Liver (tissue), 9 donors: ENCODE measurements around the gene FLYWCH2. TPM values are rescaled to one million over a fixed set of nuclear protein-coding genes. Genes with fewer than 3 reads are reported as not detected.

ENCODE experiments used
- DNase-seq: peaks from one replicate; pipeline ENCODE4 v3.0.0-alpha.2; 2017; ENCODE audit warnings: low spot score
- H3K27ac ChIP-seq, 2 donors: one replicate each; pipeline ENCODE4 v1.7.0; 2013; ENCODE audit warnings: inconsistent platforms in 2 of 2, low read length in 2 of 2, control low read depth in 1 of 2, low read depth in 1 of 2, mild to moderate bottlenecking in 1 of 2
- H3K27me3 ChIP-seq, 4 donors: one replicate each; pipeline versions ENCODE4 v1.6.1 to v1.7.0; 2013; ENCODE audit warnings: low read length in 3 of 4, inconsistent platforms in 1 of 4, mild to moderate bottlenecking in 1 of 4, moderate library complexity in 1 of 4; ENCODE audit not compliant: control insufficient read depth in 4 of 4, insufficient read depth in 4 of 4
- H3K36me3 ChIP-seq, 4 donors: one replicate each; pipeline versions ENCODE4 v1.6.1 to v1.7.0; 2013; ENCODE audit warnings: low read length in 3 of 4, mild to moderate bottlenecking in 3 of 4, low read depth in 1 of 4, moderate library complexity in 1 of 4; ENCODE audit not compliant: control insufficient read depth in 4 of 4, insufficient read depth in 3 of 4
- H3K4me1 ChIP-seq, 4 donors: one replicate each; pipeline versions ENCODE4 v1.6.1 to v1.7.0; 2013; ENCODE audit warnings: low read length in 3 of 4, mild to moderate bottlenecking in 3 of 4, moderate library complexity in 1 of 4; ENCODE audit not compliant: control insufficient read depth in 4 of 4, insufficient read depth in 4 of 4
- H3K4me3 ChIP-seq, 3 donors: one replicate each; pipeline versions ENCODE4 v1.6.1 to v1.7.0; 2013; ENCODE audit warnings: low read length in 3 of 3, control low read depth in 1 of 3, low read depth in 1 of 3, mild to moderate bottlenecking in 1 of 3
- H3K9ac ChIP-seq, 2 donors: one replicate each; pipeline ENCODE4 v1.7.0; 2013; ENCODE audit warnings: low read length in 2 of 2, mild to moderate bottlenecking in 2 of 2, moderate library complexity in 2 of 2, control low read depth in 1 of 2, low read depth in 1 of 2
- H3K9me3 ChIP-seq, 4 donors: one replicate each; pipeline versions ENCODE4 v1.6.1 to v1.7.0; 2013; ENCODE audit warnings: low read length in 3 of 4; ENCODE audit not compliant: control insufficient read depth in 4 of 4
- EGR1 ChIP-seq, 2 donors: IDR thresholded peaks; 2 replicates each; pipeline ENCODE4 v1.6.1; 2016 to 2018; ENCODE audit warnings: antibody characterized with exemption in 2 of 2, low read depth in 2 of 2
- FOXA1 ChIP-seq: IDR thresholded peaks from 2 replicates; pipeline ENCODE4 v1.6.1; 2016; ENCODE audit warnings: antibody characterized with exemption
- FOXA2 ChIP-seq: IDR thresholded peaks from 2 replicates; pipeline ENCODE4 v1.6.1; 2016; ENCODE audit warnings: antibody characterized with exemption
- GABPA ChIP-seq, 2 donors: IDR thresholded peaks in 1 of 2; conservative IDR thresholded peaks in 1 of 2; 2 replicates each; pipeline ENCODE4 v1.6.1; 2016; ENCODE audit warnings: antibody characterized with exemption in 2 of 2, mild to moderate bottlenecking in 1 of 2, moderate library complexity in 1 of 2
- HNF4A ChIP-seq, 2 donors: conservative IDR thresholded peaks; 2 replicates each; pipeline ENCODE4 v1.6.1; 2016; ENCODE audit warnings: antibody characterized with exemption in 2 of 2, mild to moderate bottlenecking in 2 of 2
- HNF4G ChIP-seq: IDR thresholded peaks from 2 replicates; pipeline ENCODE4 v1.6.1; 2016; ENCODE audit warnings: antibody characterized with exemption
- JUND ChIP-seq, 2 donors: IDR thresholded peaks; 2 replicates each; pipeline ENCODE4 v1.6.1; 2016; ENCODE audit warnings: antibody characterized with exemption in 2 of 2
- NR2F2 ChIP-seq: IDR thresholded peaks from 2 replicates; pipeline ENCODE4 v1.6.1; 2016; ENCODE audit warnings: antibody characterized with exemption
- RAD21 ChIP-seq, 2 donors: IDR thresholded peaks; 2 replicates each; pipeline ENCODE4 v1.6.1; 2016; ENCODE audit warnings: antibody characterized with exemption in 2 of 2, mild to moderate bottlenecking in 2 of 2
- RXRA ChIP-seq, 2 donors: IDR thresholded peaks; 2 replicates each; pipeline ENCODE4 v1.6.1; 2017 to 2018; ENCODE audit warnings: antibody characterized with exemption in 2 of 2, mild to moderate bottlenecking in 1 of 2
- SP1 ChIP-seq: IDR thresholded peaks from 2 replicates; pipeline ENCODE4 v1.6.1; 2018; ENCODE audit warnings: antibody characterized with exemption, mild to moderate bottlenecking
- TAF1 ChIP-seq: conservative IDR thresholded peaks from 2 replicates; pipeline ENCODE4 v1.6.1; 2016; ENCODE audit warnings: antibody characterized with exemption, mild to moderate bottlenecking
- YY1 ChIP-seq: IDR thresholded peaks from 2 replicates; pipeline ENCODE4 v1.6.1; 2016; ENCODE audit warnings: antibody characterized with exemption, mild to moderate bottlenecking
- ZBTB33 ChIP-seq: IDR thresholded peaks from 2 replicates; pipeline ENCODE4 v1.6.1; 2016; ENCODE audit warnings: antibody characterized with exemption
- WGBS: extraction: QIAGEN DNeasy Blood & Tissue Kit; methylation state at CpG from one replicate; pipeline ENCODE4 v1.1.7; 2013; 5-methylcytosine and 5-hydroxymethylcytosine counted together
- polyA plus RNA-seq, 2 donors: library from polyadenylated mRNA; stranded (reverse) in 1 of 2; unstranded in 1 of 2; fragments of 200-250 nt in 1 of 2; fragments of >200 nt in 1 of 2; fragmentation: Nextera tagmentation in 1 of 2; extraction: Ambion mirVana in 1 of 2; gene quantifications; one replicate each; pipeline versions ENCODE4 v1.2.1 to v1.2.3, GENCODE V29; 2013 to 2015
- total RNA-seq, 2 donors: library from RNA; depleted of rRNA; stranded (reverse); fragments of >200 nt; gene quantifications; one replicate each; pipeline ENCODE4 v1.2.3, GENCODE V29; 2014
- TF ChIP-seq, protein P1 (sequence below): IDR thresholded peaks from 2 replicates; pipeline ENCODE4 v1.6.1; 2016; ENCODE audit warnings: antibody characterized with exemption
- TF ChIP-seq, protein P2 (sequence below): fragments of 150-350 bp; IDR thresholded peaks from 2 replicates; pipeline ENCODE4 v1.5.1; 2017; ENCODE audit warnings: improper control_type of control experiment, low read depth, low read length; ENCODE audit not compliant: missing input control
- TF ChIP-seq, protein P3 (sequence below): IDR thresholded peaks from 2 replicates; pipeline ENCODE4 v1.6.1; 2016; ENCODE audit warnings: antibody characterized with exemption
- TF ChIP-seq, protein P4 (sequence below): IDR thresholded peaks from 2 replicates; pipeline ENCODE4 v1.6.1; 2016; ENCODE audit warnings: antibody characterized with exemption, mild to moderate bottlenecking
- donor health status: healthy.
- donor health status: healthy.
- donor health status: healthy.
- donor health status: healthy.
- donor health status: healthy.

Gene FLYWCH2
- total and polyA plus RNA-seq, 4 donors = 4.9 to 21.0 (median 8.6) TPM

- Histone ChIP-seq H3K27ac (no peak overlapping the region), H3K4me3 (no peak overlapping the region), H3K36me3 (no peaks in the 10 kb centered on the region), H3K27me3 (peaks cover 0 to 2% (median 0%) of the 10 kb centered on the region in 4 donors), H3K4me1 (peaks cover 0 to 6% (median 1%) of the 10 kb centered on the region in 4 donors), H3K9me3 (no peaks in the 10 kb centered on the region), H3K9ac (no peak overlapping the region)
- TF ChIP-seq HNF4A (conservative IDR thresholded peaks at IDR 0.05) (no peak), FOXA2 (no peak), RXRA (IDR thresholded peaks at IDR 0.05) (no peak), JUND (IDR thresholded peaks at IDR 0.05) (no peak), HNF4G (no peak), NR2F2 (no peak), SP1 (no peak), FOXA1 (no peak), YY1 (no peak), RAD21 (IDR thresholded peaks at IDR 0.05) (no peak), TAF1 (no peak), GABPA (IDR thresholded peaks at IDR 0.05 in 1 of 2, conservative IDR thresholded peaks at IDR 0.05 in 1 of 2) (no peak), EGR1 (IDR thresholded peaks at IDR 0.05; ENCODE audit: low read depth in 2 of 2) (no peak)
- TF ChIP-seq, protein P1, sequence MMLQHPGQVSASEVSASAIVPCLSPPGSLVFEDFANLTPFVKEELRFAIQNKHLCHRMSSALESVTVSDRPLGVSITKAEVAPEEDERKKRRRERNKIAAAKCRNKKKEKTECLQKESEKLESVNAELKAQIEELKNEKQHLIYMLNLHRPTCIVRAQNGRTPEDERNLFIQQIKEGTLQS = no peak
- TF ChIP-seq, protein P2, sequence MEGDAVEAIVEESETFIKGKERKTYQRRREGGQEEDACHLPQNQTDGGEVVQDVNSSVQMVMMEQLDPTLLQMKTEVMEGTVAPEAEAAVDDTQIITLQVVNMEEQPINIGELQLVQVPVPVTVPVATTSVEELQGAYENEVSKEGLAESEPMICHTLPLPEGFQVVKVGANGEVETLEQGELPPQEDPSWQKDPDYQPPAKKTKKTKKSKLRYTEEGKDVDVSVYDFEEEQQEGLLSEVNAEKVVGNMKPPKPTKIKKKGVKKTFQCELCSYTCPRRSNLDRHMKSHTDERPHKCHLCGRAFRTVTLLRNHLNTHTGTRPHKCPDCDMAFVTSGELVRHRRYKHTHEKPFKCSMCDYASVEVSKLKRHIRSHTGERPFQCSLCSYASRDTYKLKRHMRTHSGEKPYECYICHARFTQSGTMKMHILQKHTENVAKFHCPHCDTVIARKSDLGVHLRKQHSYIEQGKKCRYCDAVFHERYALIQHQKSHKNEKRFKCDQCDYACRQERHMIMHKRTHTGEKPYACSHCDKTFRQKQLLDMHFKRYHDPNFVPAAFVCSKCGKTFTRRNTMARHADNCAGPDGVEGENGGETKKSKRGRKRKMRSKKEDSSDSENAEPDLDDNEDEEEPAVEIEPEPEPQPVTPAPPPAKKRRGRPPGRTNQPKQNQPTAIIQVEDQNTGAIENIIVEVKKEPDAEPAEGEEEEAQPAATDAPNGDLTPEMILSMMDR = no peak
- TF ChIP-seq, protein P3, sequence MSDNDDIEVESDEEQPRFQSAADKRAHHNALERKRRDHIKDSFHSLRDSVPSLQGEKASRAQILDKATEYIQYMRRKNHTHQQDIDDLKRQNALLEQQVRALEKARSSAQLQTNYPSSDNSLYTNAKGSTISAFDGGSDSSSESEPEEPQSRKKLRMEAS = no peak
- TF ChIP-seq, protein P4, sequence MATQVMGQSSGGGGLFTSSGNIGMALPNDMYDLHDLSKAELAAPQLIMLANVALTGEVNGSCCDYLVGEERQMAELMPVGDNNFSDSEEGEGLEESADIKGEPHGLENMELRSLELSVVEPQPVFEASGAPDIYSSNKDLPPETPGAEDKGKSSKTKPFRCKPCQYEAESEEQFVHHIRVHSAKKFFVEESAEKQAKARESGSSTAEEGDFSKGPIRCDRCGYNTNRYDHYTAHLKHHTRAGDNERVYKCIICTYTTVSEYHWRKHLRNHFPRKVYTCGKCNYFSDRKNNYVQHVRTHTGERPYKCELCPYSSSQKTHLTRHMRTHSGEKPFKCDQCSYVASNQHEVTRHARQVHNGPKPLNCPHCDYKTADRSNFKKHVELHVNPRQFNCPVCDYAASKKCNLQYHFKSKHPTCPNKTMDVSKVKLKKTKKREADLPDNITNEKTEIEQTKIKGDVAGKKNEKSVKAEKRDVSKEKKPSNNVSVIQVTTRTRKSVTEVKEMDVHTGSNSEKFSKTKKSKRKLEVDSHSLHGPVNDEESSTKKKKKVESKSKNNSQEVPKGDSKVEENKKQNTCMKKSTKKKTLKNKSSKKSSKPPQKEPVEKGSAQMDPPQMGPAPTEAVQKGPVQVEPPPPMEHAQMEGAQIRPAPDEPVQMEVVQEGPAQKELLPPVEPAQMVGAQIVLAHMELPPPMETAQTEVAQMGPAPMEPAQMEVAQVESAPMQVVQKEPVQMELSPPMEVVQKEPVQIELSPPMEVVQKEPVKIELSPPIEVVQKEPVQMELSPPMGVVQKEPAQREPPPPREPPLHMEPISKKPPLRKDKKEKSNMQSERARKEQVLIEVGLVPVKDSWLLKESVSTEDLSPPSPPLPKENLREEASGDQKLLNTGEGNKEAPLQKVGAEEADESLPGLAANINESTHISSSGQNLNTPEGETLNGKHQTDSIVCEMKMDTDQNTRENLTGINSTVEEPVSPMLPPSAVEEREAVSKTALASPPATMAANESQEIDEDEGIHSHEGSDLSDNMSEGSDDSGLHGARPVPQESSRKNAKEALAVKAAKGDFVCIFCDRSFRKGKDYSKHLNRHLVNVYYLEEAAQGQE = no peak
- no peak for DNase-seq
- 78% methylated on average over 15 of the region's 15 CpGs for WGBS
Measured at GRCh38 chr16:2839650-2840450, 43.2 kb upstream of the FLYWCH2 start.

- Histone ChIP-seq H3K27me3 (peaks cover 0 to 2% (median 0%) of the 10 kb centered on the region in 4 donors), H3K9me3 (no peaks in the 10 kb centered on the region), H3K4me1 (peaks cover 0 to 6% (median 1%) of the 10 kb centered on the region in 4 donors), H3K4me3 (no peak overlapping the region), H3K36me3 (no peaks in the 10 kb centered on the region), H3K9ac (no peak overlapping the region), H3K27ac (no peak overlapping the region)
- WGBS = 69% methylated on average over 12 of the region's 12 CpGs
- DNase-seq = no peak
- TF ChIP-seq NR2F2 (no peak), EGR1 (IDR thresholded peaks at IDR 0.05; ENCODE audit: low read depth in 2 of 2) (no peak), FOXA2 (no peak), TAF1 (no peak), RAD21 (IDR thresholded peaks at IDR 0.05) (no peak), YY1 (no peak), ZBTB33 (no peak), SP1 (no peak), JUND (IDR thresholded peaks at IDR 0.05) (no peak), RXRA (IDR thresholded peaks at IDR 0.05) (no peak), HNF4A (conservative IDR thresholded peaks at IDR 0.05) (no peak)
- TF ChIP-seq, protein P3 = no peak
- TF ChIP-seq, protein P2 = no peak
Measured at GRCh38 chr16:2840914-2841313, 42.1 kb upstream of the FLYWCH2 start.
